Fibroblast of upper back skin (primary cell): Measurements from ENCODE around the gene SLC50A1.
"Not testable (repeated sequence)": the region's sequence is repeated elsewhere in the genome, so short reads cannot be mapped to it uniquely, and the experiment has no call there.

ENCODE experiments used
- DNase-seq: peaks from one replicate; pipeline ENCODE4 v3.0.0-alpha.2; 2013

The SLC50A1 gene

DNA sequence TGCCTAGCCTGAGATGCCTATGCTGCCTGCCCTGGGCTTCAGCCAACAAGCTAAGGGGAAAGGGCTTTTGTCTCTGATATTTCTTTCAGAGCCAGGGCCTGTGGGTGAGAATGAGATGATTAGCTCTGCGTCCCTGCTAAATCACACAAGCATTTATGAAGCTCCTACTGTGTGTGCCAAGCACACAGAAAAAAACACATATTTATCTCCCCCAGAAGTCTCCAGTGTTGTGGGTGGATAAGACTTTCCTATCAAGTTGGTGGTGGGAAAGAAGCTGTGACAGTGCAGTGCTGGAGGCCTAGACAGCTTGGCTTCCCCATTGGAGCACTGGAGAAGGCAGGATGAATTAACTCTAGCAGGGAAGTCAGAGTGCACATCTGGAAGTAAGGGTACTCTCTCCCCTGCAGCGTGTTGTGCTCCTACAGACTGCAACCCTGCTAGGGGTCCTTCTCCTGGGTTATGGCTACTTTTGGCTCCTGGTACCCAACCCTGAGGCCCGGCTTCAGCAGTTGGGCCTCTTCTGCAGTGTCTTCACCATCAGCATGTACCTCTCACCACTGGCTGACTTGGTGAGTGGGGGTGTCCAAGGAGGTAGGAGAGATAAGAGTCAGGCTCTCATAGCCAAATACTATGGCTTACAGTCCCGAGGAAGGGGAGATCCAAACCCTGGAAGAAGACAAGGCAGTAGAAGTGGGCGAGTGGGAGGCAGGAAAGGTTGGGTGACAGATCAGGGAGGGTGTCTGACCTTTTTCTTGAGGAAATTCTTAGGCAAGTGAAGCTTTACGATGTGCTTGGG is 1.7 kb downstream of the SLC50A1 start:
- no peak for DNase-seq

DNA sequence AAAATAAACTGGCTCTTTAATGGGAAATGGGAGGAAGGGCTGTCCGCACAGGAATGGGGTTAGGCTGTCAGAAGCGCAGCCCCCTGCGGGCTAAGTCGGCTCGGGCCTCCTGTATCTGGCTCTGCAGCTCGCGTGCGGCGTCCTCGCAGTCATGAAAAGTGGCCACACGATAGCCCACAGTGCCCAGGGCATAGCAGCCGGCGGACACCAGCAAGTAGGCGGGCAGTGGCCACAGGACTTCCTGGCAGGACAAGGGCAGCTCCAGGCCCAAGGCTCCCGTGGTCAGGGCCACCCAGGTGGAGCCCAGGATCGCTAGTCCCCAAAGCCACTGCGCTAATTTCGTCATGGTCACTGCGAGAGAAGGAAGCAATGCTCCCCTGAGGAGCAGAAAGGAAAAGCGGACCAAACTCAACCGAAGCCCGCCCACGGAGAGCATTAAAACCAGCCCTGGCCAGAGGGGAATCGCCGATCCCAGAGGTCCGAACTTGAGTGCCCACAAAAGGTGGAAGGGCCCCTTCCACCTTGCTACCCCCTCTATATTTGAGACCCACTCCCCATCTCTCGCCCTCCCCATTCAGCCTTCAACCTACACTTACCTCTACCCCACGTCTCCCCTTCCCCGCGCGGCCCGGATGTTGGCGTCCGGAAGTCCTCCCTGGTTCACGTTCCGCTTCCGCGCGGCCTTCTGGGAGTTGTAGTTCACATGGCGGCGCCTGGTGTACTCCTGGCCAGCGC is 4.4 kb downstream of the SLC50A1 start, which contains the start of gene DPM3:
Gene DPM3, minus strand, starts transcription at position 637 of the 735 bp plus-strand sequence. Its CDS starts 291 bp downstream, at position 346.
- peak; percentile 73 for DNase-seq

DNA sequence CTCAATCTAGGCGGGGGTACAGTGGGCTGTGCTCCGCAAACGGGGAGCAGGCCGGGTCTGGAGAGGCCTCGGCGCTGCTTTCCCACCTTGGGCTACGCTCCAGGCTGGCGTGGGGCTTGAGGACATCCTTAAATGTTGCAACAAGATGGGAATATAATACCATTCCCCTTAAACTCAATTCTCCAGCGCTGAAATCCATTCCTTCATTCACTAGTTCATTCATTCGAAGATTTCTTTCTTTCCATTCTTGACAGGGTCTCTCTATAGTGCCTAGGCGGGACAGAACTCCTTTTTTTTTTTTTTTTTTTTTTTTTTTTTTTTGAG is 4.9 kb downstream of the SLC50A1 start:
- DNase-seq = no peak

DNA sequence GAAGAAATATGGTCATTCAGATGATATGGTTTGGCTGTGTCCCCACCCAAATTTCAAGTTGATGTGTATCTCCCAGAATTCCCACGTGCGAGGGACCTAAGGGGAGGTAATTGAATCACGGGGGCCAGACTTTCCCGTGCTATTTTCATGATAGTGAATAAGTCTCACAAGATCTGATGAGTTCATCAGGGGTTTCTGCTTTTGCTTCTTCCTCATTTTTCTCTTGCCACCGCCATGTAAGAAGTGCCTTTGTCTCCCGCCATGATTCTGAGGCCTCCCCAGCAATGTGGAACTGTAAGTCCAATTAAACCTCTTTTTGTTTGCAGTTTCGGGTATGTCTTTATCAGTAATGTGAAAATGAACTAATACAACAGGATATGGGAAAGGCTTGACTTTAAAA is 6.1 kb downstream of the SLC50A1 start:
- no peak for DNase-seq

DNA sequence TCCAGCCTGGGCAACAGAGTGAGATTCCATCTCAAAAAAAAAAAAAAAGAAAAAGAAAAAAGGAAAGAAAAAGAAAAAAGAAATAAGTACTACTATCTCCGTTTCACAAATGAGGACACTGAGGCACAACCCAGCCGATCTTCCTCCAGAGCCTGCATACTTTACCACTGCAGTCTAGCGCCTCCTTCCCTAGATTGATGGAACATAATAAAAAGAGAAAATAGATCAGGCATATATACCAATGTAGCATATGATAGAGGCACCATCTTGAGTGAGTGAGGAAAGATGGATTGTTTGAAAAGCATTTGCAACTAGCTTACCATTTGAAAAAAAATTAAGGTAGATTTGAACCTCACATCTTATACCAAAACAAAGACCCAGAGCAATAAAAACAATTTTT is 9.8 kb downstream of the SLC50A1 start:
- no peak for DNase-seq

DNA sequence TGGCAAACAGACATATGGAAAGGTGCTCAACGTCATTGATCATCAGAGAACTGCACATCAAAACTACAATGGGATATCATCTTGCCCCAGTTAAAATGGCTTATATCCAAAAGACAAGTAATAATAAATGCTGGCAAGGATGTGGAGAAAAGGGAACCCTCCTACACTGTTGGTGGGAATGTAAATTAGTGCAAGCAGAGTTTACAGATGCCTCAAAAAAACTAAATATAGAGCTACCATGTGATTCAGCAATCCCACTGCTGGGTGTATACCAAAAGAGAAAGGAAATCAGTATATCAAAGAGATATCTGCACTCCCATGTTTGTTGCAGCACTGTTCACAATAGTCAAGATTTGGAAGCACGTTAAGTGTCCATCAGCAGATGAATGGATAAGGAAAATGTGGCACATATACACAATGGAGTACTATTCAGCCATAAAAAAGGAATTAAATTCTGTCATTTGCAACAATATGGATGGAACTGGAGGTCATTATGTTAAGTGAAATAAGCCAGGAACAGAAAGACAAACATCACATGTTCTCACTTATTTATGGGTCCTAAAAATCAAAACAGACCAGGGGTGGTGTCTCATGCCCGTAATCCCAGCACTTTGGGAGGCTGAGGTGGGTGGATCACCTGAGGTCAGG is 20.5 kb downstream of the SLC50A1 start:
- DNase-seq = not testable (repeated sequence)

DNA sequence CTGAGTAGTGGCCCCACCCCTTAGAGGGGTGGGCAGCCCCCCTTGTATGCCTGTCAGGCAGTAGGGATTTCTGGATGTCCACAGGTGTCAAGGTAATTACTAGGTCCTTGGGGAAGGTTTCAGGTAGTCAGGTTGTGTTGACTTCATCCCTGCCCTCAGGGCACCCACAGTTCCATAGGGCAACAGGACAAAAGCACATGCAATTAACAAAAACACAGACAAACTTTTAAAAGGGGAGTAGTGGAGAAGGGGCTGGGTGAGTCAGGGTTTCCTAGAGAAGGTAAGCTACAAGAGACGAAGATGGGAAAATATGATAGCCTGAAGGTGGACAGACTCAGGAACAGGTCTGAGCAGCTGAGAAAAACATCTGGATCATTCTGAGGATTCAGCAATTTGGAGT is 23.3 kb downstream of the SLC50A1 start:
- DNase-seq = no peak

DNA sequence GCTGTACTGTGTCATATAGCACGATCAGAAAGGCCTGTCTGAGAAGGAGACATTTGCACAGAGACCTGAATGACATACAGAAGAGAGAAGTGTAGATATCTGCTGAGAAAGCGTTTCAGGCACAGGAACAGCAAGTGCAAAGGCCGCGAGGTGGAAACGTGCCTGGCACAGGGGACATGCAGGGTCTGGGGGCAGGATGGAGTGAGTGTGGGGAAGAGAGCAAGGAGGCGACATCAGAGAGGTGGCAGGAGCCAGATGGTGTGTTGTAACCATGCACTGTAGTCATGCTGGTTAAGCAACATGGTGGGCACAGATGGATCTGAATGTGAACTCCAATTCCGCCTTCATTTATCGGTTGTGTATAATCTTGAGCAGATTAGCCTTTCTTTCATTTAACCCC is 24.5 kb downstream of the SLC50A1 start:
- no peak for DNase-seq

DNA sequence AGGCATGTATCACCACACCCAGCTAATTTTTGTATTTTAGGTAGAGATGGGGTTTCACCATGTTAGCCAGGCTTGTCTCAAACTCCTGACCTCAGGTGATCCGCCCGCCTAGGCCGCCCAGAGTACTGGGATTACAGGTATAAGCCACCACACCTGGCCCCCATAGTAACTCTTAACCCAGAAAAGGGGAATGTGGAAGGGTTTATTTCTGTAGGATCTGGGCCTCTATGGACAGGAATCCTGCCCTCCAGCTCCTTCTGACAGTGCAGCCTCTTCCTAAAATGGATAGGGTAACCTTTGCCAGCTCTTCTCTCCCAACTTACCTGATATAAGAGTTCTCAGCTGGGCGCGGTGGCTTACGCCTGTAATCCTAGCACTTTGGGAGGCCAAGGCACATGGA is 27.0 kb downstream of the SLC50A1 start:
- not testable (repeated sequence) for DNase-seq

DNA sequence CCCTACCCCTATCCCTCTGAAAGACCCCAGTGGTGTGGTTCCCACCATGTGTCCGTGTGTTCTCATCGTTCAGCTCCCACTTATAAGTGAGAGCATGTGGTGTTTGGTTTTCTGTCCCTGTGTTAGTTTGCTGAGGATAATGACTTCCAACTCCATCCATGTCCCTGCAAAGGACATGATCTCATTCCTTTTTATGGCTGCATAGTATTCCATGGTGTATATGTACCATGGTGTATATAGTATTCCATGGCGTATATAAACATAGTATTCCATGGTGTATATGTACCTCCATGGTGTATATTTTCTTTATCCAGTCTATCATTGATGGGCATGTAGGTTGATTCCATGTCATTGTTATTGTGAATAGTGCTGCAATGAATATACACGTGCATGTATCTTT is 28.1 kb downstream of the SLC50A1 start:
- not testable (repeated sequence) for DNase-seq

DNA sequence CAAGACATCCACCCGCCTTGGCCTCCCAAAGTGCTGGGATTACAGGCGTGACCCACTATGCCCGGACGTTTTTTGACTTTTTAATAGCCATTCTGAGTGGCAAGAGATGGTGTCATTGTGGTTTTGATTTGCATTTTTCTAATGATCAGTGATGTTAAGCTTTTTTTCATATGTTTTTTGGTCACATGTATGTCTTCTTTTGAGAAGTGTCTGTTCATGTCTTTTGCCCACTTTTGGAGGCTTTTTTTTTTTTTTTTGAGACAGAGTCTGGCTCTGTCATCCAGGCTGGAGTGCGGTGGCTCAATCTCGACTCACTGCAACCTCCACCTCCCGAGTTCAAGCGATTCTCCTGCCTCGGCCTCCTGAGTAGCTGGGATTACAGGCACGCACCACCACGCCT is 29.0 kb downstream of the SLC50A1 start:
- not testable (repeated sequence) for DNase-seq

DNA sequence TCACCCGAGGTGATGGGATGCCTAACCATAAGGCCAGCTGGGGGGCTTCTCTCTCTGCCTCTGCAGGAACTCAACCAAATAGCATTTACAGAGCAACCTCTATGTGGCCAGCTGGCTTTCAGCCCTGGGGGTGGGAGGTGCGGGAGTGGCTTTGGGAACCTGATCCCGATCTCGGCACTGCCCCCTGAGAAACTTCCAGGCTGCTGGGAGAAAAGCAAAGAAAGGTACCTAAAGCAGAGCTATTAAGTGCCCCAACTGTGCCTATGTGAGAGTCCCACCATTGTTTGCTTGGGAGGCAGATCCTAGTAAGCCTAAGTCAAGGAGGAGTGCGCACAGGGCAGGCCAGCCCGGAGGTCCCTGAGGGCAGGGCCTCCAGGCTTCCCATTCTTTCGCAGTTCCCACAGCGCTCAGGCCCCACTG is 30.4 kb downstream of the SLC50A1 start:
- no peak for DNase-seq

DNA sequence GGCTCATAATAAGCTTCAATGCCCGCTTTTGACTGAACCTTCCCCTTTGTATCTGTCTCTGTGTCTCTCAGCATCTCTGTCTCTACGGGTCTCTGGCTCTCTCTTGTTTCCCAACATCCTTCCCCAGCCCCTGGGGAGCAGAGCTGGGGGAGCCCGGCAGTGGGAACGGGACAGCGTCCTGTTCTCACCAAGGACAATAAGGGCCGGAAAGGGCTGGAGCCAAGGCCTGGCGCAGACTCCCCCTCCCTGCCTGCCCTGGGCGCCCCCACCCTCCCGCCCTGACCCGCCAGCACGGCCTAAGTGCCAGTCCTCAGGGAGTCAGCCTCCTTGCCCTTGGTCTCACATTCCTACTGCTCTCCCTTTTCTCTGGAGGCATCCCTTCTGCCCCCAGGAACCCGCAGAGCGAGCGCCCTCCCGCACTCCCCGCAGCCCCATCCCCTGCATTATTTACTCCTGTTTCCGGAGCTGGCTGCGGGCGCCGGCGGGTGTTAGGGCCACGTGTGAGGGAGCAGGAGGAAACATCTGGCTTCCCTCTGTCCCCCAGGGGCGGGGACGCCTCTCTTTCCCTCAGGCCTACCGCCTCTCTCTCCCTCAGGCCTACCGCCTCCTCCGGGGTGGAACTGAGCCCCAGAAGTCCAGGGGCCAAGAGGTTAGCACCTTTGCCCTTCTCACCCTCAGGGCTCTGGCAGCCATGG is 31.0 kb downstream of the SLC50A1 start:
- DNase-seq = no peak

DNA sequence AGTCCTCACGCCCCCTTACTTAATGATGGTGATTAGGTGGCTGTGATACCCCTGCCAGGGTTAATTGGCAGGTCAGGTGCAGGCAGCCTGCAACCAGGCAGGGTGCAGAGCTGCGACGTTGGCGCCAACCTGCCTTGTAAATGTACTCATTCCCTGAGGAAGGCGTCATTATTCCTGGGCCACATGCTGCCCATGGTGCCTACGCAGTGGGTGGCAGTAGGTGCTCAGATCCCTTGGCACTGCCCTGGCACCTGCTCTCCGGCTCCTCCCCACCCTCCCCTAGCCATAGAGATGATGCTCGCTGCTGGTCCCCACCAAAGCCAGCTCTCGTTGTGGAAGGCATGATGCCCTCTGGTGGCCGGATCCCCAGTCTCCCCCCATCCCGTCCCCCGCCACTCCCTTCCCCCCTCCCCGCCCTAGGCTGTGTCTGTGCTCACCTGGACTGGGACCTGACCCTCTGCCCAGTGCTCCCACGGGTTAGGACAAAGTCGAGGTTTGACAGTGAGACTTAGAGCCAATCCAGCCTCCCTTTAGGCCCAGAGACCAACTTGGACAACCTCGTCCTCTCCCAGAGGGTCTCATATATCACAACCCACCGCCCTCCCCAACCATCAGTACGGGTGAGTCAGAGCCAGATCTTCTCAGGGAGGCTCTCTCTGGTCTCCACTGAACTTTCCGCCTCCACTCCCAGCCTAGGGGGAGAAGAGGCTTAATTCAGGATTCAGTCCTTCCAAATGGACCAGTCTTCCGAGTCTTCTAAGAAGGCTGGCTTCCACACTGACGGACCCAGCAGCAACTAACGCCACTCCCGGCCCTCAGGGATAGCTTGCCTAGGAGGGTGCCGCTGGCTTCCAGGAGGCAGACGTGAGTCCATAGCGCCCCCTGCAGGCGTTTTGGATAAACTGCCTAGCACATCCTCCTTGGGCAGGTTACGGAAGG is 31.8 kb downstream of the SLC50A1 start:
- DNase-seq = peak; percentile 78

DNA sequence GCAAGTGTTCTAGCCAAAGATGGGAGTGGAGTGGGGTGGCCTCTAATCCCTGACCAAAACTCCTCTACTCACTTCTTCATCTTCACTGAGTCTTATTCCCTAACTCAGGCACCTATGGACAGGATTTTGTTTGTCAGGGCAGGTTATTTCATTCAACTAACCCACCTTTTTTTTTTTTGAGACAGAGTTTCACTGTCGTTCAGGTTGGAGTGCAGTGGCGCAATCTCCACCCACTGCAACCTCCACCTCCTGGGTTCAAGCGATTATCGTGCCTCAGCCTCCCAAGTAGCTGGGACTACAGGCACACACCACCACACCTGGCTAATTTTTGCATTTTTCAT is 32.4 kb downstream of the SLC50A1 start:
- not testable (repeated sequence) for DNase-seq

DNA sequence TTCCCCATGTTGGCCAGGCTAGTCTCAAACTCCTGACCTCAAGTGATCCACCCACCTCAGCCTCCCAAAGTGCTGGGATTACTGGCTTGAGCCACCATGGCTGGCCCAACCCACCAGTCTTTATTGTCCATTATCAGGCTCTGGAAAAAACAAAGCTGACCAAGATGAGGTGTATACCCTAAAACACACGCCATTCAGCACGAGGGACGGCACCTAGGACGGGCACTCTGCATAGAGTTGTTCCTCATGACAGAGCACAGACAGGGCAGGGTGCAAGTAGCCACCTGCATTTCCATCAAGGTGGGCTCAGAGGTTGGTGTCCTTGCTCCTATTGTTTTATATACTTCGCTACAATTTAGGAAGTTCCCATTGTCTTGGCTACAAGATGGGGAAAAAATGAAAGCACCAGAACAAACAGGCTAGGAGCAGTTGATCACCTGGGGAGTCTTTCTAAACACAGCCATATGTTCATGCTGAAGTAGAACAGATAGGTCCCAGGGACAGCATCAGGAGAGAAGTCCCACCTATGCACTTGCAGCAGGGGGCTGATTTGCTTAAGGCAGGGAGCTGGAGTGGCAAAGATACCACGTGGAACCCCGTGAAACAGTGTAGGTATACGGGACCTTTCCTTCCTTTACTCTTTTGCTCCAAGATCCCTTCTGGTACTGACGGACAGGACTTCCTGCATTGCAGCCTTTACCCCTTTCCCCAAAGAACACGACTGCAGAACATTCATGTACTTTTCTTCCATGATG is 33.0 kb downstream of the SLC50A1 start:
- no peak for DNase-seq

DNA sequence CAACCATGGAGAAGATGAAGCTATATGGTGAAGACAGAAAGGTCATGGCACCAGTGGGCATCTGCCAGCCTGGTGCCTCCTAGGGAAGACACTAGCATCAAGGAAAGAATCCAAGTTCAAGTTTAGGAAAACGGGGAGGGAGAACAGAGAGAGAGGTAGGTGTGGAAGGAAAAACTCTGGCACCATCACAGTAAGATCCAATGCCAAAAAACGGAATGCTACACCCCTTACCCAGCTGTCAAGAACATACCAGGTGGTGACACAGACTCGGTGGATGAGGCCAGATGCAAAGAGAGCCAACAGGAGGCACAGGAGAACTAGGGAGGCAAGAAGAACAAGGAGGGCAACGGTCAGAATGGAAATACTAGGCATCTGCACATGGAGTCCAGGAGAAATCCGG is 33.9 kb downstream of the SLC50A1 start:
- no peak for DNase-seq

DNA sequence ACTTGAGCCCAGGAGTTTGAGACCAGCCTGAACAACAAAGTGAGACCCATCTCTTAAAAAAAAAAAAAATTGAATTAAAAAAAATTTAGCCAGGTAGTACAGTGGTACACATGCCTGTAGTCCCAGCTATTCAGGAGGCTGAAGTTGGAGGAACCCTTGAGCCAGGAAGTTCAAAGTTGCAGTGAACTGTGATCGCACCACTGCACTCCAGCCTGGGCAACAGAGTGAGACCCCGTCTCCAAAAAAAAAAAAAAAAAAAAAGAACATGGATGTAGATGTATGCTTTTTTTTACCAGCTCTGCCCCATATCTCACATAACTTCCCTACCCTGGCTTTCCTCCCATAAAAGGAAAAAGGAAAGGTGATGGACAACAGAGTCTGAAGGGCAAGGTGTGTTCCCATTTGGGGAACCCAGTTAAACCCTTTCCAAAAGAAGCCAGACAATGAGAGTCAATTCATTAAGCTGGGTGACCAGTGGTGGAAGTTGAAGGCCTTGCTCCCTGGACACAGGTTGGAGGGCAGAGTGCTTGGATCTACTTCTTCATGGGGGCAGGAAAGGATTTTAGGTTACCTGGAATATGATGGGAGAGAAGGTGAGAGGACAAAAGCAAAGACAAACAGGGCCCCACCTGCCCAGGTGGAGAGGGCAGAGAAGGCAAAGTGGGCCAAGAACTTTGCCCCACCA is 34.6 kb downstream of the SLC50A1 start:
- no peak for DNase-seq

DNA sequence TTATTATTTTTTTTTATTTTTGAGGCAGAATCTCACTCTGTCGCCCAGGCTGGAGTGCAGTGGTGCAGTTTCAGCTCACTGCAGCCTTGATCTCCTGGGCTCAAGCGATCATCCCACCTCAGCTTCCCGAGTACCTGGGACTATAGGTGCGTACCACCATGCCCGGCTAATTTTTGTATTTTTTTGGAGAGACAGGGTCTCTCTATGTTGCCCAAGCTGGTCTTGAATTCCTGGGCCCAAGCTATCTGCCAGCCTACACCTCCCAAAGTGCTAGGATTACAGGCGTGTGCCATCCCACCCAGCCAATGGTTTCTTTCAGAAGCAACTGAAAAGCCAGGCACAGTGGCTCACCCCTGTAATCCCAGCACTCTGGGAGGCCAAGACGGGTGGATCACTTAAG is 35.2 kb downstream of the SLC50A1 start:
- DNase-seq = no peak

DNA sequence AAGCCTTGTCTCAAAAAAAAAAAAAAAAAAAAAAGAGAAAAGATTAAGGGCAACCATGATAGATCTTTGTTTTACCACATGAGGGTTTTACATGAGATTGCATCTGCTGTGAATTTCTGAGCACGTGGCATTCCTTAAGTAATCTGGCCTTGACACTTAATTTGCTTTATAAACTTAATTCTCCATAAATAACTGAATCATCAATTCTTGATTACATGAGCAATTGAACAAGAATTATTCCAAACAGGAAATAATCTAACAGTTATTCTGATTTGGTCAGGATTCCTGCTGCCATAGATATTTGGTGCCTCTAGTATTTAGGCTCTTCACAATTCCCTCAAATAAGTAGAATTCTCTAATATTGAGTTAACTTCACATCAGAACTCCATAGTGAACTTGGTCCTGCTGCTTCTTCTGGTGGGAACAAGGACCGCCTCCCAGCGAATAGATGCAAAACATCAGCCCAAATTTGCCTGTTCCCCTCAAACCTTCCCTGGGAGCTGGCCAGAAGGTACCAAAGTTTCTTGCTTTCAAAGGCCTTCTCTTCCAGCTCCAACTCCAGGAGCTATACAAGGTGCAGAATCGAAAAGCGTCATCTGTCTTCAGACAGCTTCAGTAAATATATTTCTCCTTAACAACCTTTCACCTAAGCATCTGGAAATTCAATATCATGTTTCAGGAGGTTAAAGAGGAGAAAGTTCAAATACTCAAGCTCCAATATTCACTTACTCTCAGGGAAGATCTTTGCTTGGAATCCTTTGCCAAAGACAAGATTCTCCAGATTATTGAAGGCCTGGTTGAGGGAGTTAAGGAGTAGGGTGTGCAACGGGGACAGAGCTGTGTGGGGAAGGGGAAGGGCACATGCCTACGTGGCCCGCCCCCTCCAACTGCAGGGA is 36.4 kb downstream of the SLC50A1 start:
- DNase-seq = no peak
